Measurements from ENCODE around the gene EFR3B.

EFR3B gene

DNA sequence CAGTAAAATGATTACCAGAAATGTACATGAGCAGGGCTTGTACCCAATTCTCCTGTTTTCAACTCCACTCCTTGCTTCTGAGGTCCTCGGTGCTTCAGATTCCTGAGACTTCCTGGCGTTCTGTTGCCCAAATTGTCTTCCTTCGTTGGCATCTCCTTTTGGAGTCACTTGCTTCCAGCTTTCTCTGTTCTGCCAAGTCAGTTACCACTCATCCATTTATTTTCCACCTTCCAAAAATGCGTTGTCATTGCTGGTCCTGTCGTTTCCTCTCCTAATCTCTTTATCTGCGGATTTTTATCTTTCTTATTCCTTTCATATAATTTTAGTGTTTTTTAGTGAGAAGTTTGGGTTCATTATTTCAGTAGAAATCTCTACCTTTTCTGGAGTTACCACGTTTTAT lies 18.5 kb upstream of the EFR3B start:
- H3K36me3 Mint-ChIP-seq (ENCODE audit: low read depth): no peaks in the 10 kb centered on the region
- H3K27ac Mint-ChIP-seq: no peak overlapping the region
- peaks cover 15% of the 10 kb centered on the region for H3K27me3 Mint-ChIP-seq
- peaks cover 11% of the 10 kb centered on the region for H3K4me1 Mint-ChIP-seq (ENCODE audit: low read depth)
- intact Hi-C loops (cut with micrococcal nuclease): no loop called here
- H3K4me3 Mint-ChIP-seq: no peak overlapping the region
- H3K9me3 Mint-ChIP-seq: no peaks in the 10 kb centered on the region

GRCh38 chr2:25025229-25026007 lies 16.5 kb upstream of the EFR3B start:
- peaks cover 19% of the 10 kb centered on the region for H3K4me1 Mint-ChIP-seq (ENCODE audit: low read depth)
- peaks cover 15% of the 10 kb centered on the region for H3K27me3 Mint-ChIP-seq
- intact Hi-C loops (cut with micrococcal nuclease): no loop called here
- no peaks in the 10 kb centered on the region for H3K9me3 Mint-ChIP-seq
- no peaks in the 10 kb centered on the region for H3K36me3 Mint-ChIP-seq (ENCODE audit: low read depth)
- no peak overlapping the region for H3K4me3 Mint-ChIP-seq
- no peak overlapping the region for H3K27ac Mint-ChIP-seq

- no peaks in the 10 kb centered on the region for H3K9me3 Mint-ChIP-seq
- H3K4me1 Mint-ChIP-seq (ENCODE audit: low read depth): peaks cover 26% of the 10 kb centered on the region
- no peaks in the 10 kb centered on the region for H3K36me3 Mint-ChIP-seq (ENCODE audit: low read depth)
- no peak overlapping the region for H3K4me3 Mint-ChIP-seq
- peaks cover 15% of the 10 kb centered on the region for H3K27me3 Mint-ChIP-seq
- intact Hi-C loops (cut with micrococcal nuclease): no loop called here
- H3K27ac Mint-ChIP-seq: no peak overlapping the region
Observed at GRCh38 chr2:25026008-25026530, 15.8 kb upstream of the EFR3B start.

- H3K4me3 Mint-ChIP-seq: no peak overlapping the region
- no peak overlapping the region for H3K27ac Mint-ChIP-seq
- intact Hi-C loops (cut with micrococcal nuclease): no loop called here
- H3K4me1 Mint-ChIP-seq (ENCODE audit: low read depth): peaks cover 36% of the 10 kb centered on the region
- H3K9me3 Mint-ChIP-seq: peaks cover 6% of the 10 kb centered on the region
- no peaks in the 10 kb centered on the region for H3K36me3 Mint-ChIP-seq (ENCODE audit: low read depth)
- peaks cover 7% of the 10 kb centered on the region for H3K27me3 Mint-ChIP-seq
Observed at GRCh38 chr2:25029183-25029554, 12.7 kb upstream of the EFR3B start.

- Mint-ChIP-seq H3K27me3 (peaks cover 12% of the 10 kb centered on the region), H3K36me3 (ENCODE audit: low read depth) (no peaks in the 10 kb centered on the region), H3K27ac (no peak overlapping the region), H3K4me3 (no peak overlapping the region), H3K9me3 (peaks cover 10% of the 10 kb centered on the region), H3K4me1 (ENCODE audit: low read depth) (peaks cover 36% of the 10 kb centered on the region)
- intact Hi-C loops (cut with micrococcal nuclease): no loop called here
Observed at GRCh38 chr2:25030702-25031101, 11.2 kb upstream of the EFR3B start.

DNA sequence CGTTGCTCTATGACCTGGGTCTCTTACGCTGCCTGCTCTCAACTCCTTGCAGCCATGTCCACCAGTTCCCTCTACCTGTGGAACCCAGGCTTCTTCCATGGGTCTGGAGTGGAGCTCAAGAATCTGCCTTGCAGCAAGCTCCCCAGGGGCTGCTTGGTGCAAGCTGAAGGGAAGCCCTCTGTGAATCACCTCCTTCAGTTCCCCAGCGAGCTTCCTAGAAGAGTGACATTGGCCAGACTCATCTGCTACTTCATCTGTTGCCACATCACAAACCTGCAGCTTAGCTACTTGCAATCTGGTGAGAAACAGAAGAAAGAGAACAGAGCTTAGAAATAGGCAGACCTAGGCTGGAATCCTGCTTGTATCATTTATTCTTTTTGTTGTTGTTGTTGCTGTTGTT lies 9.8 kb upstream of the EFR3B start:
- Mint-ChIP-seq H3K27me3 (peaks cover 16% of the 10 kb centered on the region), H3K36me3 (ENCODE audit: low read depth) (no peaks in the 10 kb centered on the region), H3K4me3 (no peak overlapping the region), H3K4me1 (ENCODE audit: low read depth) (peaks cover 36% of the 10 kb centered on the region), H3K9me3 (peaks cover 10% of the 10 kb centered on the region), H3K27ac (peak overlapping the region; percentile 65)
- intact Hi-C loops (cut with micrococcal nuclease): no loop called here

DNA sequence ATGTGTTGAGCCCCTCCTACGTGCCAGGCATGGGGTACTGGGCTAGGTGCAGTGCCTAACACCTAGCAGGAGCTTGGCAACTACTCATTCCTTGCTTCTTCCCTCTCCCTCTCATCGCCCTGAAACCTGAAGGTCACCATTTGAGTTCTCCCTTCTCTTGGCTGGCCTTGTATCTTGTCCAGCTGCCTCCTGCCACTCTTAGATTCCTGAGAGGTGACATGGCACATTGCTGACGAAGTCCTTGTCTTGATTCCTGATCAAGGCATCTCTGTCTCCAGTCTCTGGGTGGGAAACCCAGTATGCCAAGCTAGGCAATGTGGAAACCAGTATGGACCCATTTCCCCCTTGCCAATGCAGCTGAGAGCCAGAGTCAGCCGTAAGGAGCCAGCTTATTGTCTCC lies 9.0 kb upstream of the EFR3B start:
- Mint-ChIP-seq H3K4me1 (ENCODE audit: low read depth) (peaks cover 36% of the 10 kb centered on the region), H3K4me3 (no peak overlapping the region), H3K9me3 (peaks cover 10% of the 10 kb centered on the region), H3K27me3 (peaks cover 23% of the 10 kb centered on the region), H3K36me3 (ENCODE audit: low read depth) (no peaks in the 10 kb centered on the region), H3K27ac (no peak overlapping the region)
- intact Hi-C loops (cut with micrococcal nuclease): no loop called here

- Mint-ChIP-seq H3K27me3 (peaks cover 30% of the 10 kb centered on the region), H3K27ac (no peak overlapping the region)
- intact Hi-C loops (cut with micrococcal nuclease): no loop called here
Observed at GRCh38 chr2:25034081-25034480, 7.8 kb upstream of the EFR3B start.

DNA sequence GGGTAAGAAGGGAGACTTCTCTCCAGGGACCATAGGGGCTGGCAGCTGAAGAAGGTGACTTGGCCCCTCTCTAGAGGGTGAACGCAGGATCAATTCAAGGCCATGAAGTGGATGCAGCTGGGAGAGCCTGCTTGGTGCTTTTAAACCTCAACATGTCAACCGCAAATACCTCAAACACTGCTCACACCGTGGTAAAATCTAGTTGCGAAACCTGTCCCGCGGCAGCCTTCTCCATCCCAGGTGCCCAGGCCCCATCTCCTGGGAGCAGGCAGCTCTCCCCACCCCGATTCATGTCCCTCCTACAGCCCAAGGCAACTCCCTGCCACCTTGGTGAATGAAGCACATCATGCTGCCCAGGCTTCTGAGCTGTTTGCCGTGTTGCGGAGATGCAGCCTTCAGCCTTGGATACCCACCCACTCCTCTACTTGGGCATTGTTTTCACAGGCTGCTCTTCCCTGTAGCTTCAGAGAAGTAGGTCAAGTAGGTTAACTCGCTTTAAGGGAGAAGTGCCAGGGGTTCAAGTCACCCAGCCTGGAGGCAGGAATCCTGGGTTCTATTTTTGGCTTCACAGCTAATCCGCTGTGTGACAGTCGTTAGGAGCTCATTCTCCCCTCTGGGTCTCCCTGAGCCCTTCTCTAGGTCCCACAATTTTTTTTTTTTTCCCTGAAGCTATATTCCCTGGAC lies 6.2 kb upstream of the EFR3B start:
- peaks cover 10% of the 10 kb centered on the region for H3K9me3 Mint-ChIP-seq
- H3K27me3 Mint-ChIP-seq: peaks cover 44% of the 10 kb centered on the region
- H3K27ac Mint-ChIP-seq: no peak overlapping the region
- intact Hi-C loops (cut with micrococcal nuclease): no loop called here
- H3K4me1 Mint-ChIP-seq (ENCODE audit: low read depth): peaks cover 25% of the 10 kb centered on the region
- H3K36me3 Mint-ChIP-seq (ENCODE audit: low read depth): no peaks in the 10 kb centered on the region
- H3K4me3 Mint-ChIP-seq: no peak overlapping the region

More at GRCh38 chr2:25034081-25034480, 7.8 kb upstream of the EFR3B start:
- Mint-ChIP-seq H3K36me3 (ENCODE audit: low read depth) (no peaks in the 10 kb centered on the region), H3K4me1 (ENCODE audit: low read depth) (peaks cover 36% of the 10 kb centered on the region), H3K9me3 (peaks cover 10% of the 10 kb centered on the region), H3K4me3 (no peak overlapping the region)

DNA sequence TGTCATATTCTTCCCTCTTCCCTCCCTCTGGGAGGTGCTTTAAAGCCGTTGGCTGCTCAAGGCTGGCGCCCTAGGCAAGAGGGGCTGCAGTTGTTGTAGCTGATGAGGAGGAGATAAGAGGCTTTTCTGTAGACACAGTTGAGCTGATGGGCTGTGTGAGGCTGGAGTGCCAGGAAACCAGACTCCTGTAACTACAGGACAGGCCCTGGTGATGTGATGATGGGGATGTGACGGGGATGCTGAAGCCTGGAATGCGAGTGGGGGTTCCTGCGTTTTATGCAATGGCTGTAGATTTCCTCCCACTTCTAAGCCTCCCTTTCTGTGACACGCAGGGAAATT lies 5.7 kb upstream of the EFR3B start:
- peaks cover 49% of the 10 kb centered on the region for H3K27me3 Mint-ChIP-seq
- peaks cover 10% of the 10 kb centered on the region for H3K9me3 Mint-ChIP-seq
- H3K4me3 Mint-ChIP-seq: no peak overlapping the region
- intact Hi-C loops (cut with micrococcal nuclease): no loop called here
- H3K27ac Mint-ChIP-seq: no peak overlapping the region
- peaks cover 22% of the 10 kb centered on the region for H3K4me1 Mint-ChIP-seq (ENCODE audit: low read depth)
- no peaks in the 10 kb centered on the region for H3K36me3 Mint-ChIP-seq (ENCODE audit: low read depth)

GRCh38 chr2:25039126-25039525 lies 2.8 kb upstream of the EFR3B start:
- Mint-ChIP-seq H3K27ac (no peak overlapping the region), H3K4me3 (no peak overlapping the region), H3K36me3 (ENCODE audit: low read depth) (no peaks in the 10 kb centered on the region), H3K9me3 (peaks cover 4% of the 10 kb centered on the region), H3K27me3 (peaks cover 69% of the 10 kb centered on the region), H3K4me1 (ENCODE audit: low read depth) (peaks cover 26% of the 10 kb centered on the region)
- intact Hi-C loops (cut with micrococcal nuclease): no loop called here

GRCh38 chr2:25041307-25041927 lies 459 bp upstream of the EFR3B start:
- intact Hi-C loops (cut with micrococcal nuclease): no loop called here

DNA sequence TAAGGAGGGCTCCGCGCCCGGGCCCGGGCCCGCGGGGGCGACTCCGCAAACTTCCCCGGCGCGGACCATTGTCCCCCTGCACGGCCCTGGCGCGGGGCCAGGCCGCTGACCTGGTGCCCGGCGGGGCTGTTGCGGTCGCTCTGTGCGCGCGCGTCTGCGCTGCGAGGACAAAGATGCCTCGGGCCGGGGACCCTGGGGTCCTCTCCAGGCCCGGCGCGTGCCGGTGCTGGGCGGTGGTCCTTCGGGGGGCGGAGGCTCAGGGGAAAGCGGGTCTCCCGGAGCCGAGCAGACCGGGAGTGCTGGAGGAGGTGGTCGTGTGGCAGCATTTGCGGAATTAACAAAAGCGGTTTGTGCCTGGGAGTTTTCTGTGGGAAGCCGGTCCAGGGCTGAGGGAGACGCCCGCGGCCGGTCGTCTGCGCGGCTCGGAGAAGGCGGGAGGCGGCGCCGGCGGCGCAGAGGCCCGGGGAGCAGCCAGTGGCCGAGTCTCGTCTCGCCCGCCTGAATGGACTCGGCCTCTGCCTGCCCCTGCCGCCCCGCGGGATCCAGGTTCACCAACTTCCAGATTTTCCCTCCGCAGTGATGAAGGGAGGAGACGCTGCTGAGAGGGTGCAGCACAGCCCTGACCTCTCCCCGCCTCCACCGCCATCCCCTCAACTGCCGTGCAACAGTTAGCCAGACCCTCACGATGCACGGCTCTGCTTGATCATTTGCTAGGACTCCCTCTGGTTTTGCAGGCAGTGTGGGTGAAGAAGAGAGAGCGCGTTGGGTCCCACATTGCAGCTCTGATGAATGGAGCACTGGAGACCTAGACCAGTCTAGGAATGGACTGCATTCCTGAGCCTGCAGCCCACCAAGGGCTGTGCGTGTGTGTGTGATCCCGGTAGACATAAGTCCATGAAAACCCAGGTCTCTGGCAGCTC lies 705 bp downstream of the EFR3B start:
- H3K27ac Mint-ChIP-seq: no peak overlapping the region
- H3K36me3 Mint-ChIP-seq (ENCODE audit: low read depth): no peaks in the 10 kb centered on the region
- H3K27me3 Mint-ChIP-seq: peaks cover 77% of the 10 kb centered on the region
- no peaks in the 10 kb centered on the region for H3K9me3 Mint-ChIP-seq
- H3K4me3 Mint-ChIP-seq: peak overlapping the region; percentile 80
- intact Hi-C loops (cut with micrococcal nuclease): loop anchor here (2.0 kb wide), 1 partner anchor 72 kb away; the partner anchor contains the start of gene DNAJC27
- peaks cover 33% of the 10 kb centered on the region for H3K4me1 Mint-ChIP-seq (ENCODE audit: low read depth)

More at GRCh38 chr2:25041307-25041927, 459 bp upstream of the EFR3B start:
- Mint-ChIP-seq H3K4me3 (peak overlapping the region; percentile 57), H3K27me3 (peaks cover 78% of the 10 kb centered on the region), H3K9me3 (no peaks in the 10 kb centered on the region), H3K27ac (peak overlapping the region; percentile 16), H3K36me3 (ENCODE audit: low read depth) (no peaks in the 10 kb centered on the region), H3K4me1 (ENCODE audit: low read depth) (peaks cover 33% of the 10 kb centered on the region)
